Fibroblast of skin of right quadriceps (primary cell): Measurements from ENCODE around the gene TREM1.
"Not testable (repeated sequence)": the region's sequence is repeated elsewhere in the genome, so short reads cannot be mapped to it uniquely, and the experiment has no call there.

ENCODE experiments used
- DNase-seq: peaks from one replicate; pipeline ENCODE4 v3.0.0-alpha.2; 2013

Gene TREM1

DNA sequence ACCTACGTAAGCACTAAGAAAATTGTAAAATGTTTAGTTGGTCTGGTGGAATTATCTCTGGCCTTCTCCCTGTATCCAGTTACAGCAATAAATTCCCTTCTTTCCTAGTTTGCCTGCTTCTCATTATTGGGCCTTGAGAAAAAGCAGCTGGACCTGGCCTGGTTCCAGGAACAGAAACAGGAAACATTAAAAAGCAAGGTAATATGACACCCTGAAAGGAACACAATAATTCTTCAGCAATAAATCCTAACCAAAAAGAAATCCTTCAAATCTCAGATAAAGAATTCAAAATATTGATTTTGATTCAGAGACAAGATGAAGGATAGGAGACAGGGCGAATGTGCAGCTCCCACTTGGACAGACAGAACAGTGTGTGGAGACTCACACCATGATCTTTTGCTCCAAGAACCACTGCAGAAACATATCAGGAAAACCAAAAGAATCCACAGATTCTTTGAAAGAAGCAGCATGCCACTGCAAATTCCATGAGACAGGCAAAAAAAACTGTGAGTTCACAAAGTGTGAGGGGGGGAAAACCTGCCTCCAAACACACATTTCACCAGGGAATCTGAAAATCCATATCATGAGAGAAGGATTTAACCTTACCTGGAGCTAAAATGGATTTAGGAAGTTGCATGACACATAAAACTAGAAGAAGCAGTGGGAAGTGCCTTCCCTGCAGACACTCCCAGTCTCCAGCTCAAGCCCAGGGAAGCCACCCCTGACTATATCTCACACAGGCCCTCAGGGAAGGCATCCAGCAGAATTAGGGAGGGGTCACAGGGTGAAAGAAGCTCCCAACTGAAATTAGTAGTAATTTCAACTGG lies 28.9 kb downstream of the TREM1 start:
- peak; percentile 80 for DNase-seq

DNA sequence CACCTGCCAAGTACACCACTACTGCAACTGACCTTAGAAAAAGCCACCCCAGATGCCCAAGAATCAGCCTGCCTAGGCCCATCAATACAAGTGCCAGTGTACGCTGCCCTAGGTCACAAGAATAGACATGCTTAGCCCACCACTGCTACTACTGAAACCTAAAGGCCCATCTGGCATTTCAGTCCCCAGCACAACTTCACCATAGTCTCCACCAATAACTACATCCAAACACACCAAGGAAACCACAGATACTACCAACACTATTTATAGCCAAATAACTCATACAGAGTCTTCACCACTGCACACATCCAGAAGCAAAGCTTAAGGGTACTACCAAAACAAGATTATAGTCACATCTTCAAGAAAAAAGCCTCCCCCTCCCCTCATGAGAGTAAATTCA lies 30.1 kb downstream of the TREM1 start:
- DNase-seq = no peak

DNA sequence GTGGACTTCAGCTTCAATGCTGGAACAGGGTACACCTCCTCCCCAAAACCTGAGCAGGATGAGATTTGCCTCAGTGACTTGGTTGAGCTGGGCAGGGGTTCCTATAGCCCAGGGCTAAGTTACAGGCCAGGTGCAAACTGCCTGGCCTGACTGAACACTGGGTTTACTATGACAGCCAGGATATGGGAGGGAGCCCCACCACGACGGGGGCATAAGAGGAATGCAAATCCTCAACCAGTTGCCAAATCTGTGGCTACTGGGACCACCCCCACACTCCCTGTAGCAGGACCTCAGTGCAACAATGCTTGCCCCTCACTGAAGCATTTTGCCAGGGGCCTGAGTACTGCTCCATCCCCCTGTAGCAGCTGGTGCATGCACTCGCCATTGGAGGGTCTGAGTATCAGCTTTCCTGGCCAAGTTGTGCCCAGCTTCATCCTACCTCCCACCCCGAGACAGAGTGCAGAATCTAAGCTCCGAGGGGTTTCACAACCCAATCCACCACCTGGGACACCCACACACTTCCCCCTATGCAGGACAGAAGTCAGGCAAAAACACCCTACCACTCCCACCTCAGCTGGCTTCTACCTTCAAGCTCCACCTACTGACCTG lies 30.7 kb downstream of the TREM1 start:
- no peak for DNase-seq

DNA sequence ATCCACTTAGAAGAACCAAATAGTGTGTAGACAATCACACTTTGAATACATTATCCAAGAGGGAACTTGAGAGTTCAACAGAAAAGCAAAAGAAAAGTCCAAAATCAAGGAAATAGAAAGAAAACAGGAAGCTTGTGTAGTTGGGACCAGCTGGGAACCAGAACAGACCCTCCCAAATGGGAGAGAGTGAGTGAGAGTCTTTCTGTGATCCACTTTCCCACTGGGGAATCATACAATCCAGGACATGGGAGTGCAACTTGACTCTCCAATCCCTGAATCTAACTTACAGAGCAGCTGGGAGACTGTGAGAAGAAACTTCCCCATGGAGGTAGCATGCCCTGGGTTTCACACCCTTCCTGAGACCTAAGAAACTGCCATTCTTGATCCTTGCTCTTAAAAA lies 31.4 kb downstream of the TREM1 start:
- no peak for DNase-seq

DNA sequence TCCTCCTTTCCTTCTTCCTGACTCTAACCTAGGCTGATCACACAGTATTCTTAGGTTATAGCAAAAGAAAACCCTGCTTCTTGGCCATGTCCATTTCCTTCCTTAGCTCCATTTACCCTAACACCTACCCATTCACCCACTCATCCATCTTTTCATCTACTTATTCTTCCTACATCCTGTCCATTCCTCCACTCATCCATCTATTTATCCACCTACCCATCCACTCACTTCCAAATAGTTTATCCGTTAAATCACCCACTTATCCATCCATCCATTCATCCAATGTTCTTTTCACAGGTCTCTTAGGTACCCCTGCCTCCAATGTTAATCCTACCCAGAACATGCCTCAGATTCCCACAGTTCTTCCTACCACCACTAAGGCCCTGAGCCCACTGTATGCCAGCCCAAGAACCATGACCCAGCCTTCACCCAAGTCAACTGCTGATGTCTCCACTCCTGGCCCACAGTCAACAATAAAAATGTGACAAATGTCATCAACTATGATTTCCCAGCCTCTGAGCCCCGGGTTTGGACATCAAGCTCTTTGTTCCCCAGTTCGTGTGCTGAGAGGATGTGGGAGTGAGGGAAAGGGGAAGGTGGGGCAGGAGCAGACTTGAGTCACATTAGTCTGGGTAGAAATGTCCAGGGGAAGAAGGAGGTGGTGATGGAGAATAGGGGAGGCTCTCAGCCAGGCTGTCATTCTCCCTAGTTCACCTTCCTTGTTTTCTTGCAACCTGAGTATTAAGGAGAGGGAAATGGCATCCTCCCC lies 33.9 kb downstream of the TREM1 start:
- DNase-seq = no peak

DNA sequence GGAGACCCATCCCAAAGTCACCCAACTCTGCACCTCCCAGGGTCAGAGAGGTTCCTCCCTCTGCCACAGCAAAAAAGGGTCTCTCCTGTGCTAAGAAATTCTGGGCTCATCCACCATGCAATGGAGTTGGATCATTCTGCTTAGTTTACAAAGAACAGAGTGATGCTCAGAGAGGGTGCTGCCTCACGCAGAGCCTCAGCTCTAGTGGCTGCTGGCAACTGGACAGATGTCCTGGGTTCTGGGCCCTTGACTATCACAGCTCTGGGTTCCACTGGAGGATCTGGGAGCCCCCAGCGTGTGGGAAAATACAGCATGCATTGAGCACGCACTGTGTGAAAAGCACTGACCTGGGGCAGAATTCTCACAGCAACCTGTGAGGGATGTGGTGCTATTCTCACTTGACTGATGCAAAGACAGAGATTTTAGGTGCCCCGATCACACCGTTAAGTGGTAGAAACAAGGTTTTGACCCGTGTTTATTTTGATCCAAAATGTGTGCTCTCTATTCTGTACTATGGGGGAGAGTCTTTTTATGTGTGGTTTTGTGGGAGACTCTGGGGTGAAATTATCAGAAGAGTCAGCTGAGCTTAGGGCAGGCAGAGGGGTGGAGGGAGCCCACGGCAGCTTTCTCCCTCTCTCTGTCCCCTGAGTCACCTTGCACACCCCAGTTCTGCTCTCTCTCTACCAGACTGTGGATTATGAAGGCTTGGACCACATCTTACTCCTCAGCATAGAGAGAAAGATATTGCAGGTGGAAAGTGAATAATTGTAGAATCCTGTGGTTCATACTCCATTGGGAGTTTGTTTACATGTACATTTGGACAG lies 38.4 kb downstream of the TREM1 start:
- DNase-seq = no peak

DNA sequence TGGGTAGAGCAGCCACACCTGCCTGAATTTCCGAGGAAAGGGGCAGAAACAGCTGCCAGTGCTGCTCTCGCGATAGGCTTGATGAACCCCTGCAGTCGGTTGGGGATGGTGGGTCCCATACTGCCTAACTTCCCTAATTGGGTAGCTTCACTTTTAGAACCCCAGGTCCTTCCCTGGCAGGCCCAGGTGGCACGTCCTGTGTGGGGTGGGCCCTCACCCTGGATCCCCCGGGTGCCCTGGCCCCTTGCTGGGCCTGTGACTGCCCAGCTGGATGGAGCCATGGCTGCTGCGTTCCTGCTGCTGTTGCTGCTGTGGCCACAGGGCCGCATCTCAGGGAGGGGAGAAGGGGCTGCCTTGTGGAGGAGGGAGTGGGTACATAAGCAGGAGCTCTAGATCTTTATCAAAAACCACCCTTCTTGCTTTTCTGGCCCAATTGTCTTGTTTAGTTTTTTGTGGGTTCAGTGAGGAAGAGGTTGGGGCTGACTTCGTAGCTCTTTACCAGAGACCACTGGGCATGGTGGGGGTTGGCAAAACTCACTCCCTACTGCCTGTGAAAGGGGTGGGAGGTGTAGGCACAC lies 39.1 kb downstream of the TREM1 start:
- no peak for DNase-seq

DNA sequence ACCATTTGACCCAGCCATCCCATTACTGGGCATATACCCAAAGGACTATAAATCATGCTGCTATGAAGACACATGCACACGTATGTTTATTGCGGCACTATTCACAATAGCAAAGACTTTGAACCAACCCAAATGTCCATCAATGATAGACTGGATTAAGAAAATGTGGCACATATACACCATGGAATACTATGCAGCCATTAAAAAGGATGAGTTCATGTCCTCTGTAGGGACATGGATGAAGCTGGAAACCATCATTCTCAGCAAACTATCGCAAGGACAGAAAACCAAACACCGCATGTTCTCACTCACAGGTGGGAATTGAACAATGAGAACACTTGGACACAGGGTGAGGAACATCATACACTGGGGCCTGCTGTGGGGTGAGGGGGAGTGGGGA lies 40.0 kb downstream of the TREM1 start:
- DNase-seq = not testable (repeated sequence)

DNA sequence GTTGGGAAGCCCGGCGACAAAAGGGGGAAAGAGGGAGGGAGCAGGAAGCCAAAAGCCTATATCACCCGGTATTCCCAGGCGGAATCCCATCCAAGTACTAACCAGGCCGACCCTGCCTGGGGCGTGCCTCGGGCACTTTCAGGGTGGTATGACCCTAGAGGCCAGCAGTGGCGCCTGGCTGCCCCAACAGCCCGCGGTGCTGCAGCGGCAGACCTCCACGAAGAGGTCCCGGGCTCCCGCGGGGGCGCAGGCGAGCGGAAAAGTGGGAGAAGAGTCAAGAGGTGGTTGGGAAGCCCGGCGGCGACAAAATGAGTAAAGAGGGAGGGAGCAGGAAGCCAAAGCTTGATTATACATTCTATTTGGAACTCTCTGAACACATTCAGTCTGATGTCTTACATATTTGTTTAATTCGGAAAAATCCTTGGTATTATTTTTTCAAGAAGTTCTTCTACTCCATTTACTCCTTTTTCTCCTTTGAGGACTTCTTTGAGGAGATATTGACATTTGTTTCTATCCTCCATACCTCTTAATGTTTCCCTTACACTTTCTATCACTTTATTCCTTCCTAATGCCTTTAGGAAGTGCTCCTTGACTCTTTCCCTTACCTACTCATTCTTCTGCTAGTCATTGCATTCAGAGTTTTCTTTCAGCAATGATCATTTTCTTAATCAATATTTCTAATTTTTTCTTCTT lies 46.9 kb downstream of the TREM1 start:
- no peak for DNase-seq

DNA sequence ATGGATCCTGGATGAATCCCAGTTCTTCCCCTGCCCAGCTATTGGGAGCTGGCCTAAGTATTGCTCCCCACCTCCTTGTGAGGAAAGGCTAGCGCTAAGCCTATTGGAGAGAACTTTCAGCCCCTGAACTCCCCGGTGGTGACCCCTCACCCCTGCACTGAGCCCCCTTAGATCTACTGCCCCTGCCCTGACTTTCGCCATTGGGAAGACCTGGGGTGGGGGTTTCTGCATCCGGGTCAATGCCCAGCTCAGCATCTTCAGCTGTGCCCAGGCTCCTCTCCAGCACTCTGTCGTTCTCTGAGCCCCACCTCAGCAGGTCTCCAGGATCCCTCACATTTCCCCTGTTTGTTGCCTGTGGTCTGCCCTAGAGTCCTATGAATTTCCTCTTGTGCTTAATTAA lies 49.4 kb downstream of the TREM1 start:
- no peak for DNase-seq

DNA sequence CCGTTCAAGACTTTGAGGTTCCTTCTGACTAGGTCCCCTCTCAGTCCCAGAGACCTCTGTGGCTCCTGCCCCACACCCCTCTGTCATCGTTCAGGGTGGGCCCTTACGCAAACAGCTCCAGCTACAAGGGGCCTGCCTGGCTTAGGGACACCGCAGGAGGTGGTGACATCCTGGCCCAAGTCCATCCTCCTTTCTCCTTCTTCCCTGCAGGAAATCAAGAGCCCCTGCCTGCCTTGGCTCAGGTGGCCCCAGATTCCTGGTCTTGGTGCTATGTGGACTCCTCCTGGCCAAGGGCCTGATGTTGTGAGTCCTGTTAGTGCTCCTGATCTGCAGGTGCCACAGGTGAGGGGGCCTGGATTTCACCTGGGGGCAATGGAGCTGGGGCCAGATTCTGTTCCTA lies 50.2 kb downstream of the TREM1 start:
- DNase-seq = no peak

DNA sequence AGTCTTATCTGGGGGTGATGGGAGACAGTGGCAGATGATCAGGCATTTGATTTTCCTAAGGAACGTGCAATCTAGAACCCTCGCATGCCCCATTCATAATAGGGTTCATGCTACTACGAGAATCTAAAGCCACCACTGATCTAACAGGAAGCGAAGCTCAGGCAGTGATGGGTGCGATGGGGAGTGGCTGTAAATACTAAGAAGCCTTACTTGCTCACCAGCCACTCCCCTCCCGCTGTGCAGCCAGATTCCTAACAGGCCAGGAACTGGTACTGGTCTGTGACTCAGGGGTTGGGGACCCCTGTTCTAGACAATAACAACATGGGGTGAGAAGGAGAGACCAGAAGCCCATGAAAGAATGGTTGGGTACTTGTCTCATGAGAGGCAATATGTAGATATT lies 53.8 kb downstream of the TREM1 start:
- no peak for DNase-seq

DNA sequence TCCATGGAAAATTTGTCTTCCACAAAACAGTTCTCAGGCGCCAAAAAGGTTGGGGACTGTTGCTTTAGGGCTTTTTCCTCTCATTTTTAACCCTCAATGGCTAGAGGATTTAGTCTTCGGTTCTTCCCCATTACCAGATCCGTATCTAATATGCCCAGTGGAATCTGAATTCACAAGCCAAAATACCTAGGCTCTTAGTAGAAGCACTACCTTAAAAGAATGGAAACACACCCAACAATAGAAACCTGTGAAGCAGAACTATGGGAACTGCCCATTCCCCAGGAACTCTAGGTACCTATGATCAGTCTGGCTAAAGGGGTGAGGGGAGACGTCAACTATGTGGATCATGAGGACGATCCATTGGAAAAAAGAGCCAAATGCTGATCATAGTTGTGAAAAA lies 55.2 kb downstream of the TREM1 start:
- no peak for DNase-seq

DNA sequence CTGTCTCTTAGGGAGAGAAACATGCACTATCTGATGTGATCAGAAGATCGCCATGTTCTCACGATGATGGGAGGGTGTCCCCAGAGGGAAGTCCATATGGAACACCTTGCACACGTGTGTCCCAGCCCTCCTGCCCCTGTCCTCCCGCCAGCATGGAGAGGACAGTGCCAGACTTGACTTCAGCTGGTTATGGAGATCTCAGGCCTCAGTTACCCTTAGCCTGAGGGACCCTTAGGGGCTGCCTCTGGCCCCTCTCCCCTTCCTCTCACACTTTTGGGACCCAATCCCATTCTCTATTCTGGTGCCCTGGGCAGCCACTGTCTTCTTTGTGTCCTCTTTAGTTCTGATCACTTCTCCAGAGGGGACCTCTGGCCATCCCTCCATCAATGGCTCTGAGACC lies 56.8 kb downstream of the TREM1 start:
- DNase-seq = no peak

DNA sequence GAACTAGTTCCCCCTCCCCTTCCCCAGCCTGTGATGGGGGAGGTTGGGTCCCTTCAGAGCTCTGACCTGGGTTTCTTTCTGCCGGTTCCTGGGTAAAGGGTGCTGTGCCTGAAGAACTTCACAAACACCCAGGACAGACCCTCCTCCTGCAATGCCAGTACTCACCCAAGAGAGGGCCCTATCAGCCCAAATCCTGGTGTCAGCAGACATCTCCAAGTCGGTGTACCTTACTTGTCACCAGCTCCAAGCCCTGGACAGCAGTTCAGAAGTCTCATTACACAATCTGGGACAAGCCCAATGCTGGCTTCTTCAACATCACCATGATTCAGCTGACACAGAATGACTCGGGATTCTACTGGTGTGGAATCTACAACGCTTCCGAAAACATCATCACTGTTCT lies 57.9 kb downstream of the TREM1 start:
- DNase-seq = no peak

DNA sequence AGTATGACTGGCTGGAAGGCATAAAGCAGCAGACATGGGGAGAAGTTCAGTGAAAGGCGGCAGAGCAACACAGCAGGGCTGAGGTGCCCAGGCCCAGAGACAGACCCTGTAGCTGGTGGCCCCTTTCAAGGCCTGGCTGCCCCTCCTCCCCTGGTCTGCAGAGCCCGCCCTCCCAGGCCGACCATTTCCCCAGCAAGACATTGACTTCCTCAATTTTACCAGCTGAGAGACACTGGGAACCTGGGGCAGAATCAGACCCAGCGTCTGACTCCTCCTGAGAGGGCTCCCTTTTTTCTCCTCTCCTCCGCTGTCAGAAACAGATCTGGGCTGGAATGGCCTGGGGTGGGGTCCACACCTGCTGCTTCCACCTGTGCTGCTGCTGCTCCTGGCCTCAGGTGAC lies 58.4 kb downstream of the TREM1 start, which contains the start of gene TREML4:
TSS of gene TREML4 (plus strand) at position 254 of the 400 bp plus-strand sequence. CDS start at position 333, 79 bp downstream.
- no peak for DNase-seq

DNA sequence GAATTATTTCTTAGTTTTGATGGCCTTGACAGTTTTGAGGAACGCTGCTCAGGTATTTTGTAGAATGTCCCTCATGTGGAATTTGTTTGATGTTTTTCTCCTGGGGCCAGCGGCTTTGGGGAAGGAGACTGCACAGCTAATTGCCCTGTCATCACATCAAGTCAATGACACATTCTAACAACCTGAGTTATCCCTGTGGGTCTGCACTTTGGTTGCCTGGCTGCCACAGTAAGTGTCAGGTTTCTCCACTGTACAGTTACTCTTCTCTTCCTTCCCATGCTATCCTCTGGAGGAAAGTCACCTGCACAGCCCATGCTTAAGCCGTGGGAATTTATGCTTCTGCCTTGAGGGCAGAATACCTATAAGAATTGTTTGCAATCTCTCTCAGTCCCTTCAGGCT lies 59.7 kb downstream of the TREM1 start:
- DNase-seq = no peak

DNA sequence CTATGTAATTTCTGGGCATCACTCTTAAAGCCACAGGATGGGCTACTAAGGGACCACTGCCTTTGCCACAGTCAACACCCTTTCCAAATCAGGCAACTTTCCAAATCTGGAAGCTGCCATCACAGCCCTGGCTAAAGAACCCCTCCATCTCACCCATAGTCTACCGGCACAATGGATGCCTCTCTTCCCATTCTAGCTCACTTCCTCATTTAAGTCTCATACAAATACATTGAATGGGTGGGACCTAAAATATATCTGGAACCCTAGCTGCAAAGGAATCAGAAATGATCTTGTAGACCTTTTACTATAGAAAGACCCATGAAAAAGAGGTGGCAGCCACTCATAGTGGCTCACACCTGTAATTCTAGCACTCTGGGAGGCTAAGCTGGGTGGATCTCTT lies 61.7 kb downstream of the TREM1 start:
- no peak for DNase-seq
